DMS79 (cell line): ENCODE data around the gene NUMB.
"Not testable (repeated sequence)": the region's sequence is repeated elsewhere in the genome, so short reads cannot be mapped to it uniquely, and the experiment has no call there.

ENCODE experiments used
- DNase-seq: peaks from one replicate; lab custom pipeline; 2025; lab: John Stamatoyannopoulos, UW

NUMB gene

DNA sequence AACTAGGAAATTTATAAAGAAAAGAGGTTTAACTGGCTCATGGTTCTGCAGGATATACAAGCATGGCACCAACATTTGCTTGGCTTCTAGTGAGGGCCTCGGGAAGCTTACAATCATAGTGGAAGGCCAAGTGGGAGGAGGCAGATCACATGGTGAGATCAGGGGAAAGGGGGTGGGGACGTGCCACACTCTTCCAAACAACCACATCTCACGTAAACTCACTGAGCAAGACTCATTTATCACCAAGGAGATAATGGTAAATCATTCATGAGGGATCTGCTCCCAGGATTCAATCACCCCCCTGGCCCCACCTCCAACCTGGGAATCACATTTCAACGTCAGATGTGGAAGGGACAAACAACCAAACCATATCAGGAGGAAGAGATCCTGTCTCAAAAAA lies 35.8 kb downstream of the NUMB start:
- no peak for DNase-seq

- no peak for DNase-seq
Observed at GRCh38 chr14:73418227-73418626, 40.1 kb downstream of the NUMB start.

- not testable (repeated sequence) for DNase-seq
Observed at GRCh38 chr14:73406248-73406647, 52.1 kb downstream of the NUMB start.

DNA sequence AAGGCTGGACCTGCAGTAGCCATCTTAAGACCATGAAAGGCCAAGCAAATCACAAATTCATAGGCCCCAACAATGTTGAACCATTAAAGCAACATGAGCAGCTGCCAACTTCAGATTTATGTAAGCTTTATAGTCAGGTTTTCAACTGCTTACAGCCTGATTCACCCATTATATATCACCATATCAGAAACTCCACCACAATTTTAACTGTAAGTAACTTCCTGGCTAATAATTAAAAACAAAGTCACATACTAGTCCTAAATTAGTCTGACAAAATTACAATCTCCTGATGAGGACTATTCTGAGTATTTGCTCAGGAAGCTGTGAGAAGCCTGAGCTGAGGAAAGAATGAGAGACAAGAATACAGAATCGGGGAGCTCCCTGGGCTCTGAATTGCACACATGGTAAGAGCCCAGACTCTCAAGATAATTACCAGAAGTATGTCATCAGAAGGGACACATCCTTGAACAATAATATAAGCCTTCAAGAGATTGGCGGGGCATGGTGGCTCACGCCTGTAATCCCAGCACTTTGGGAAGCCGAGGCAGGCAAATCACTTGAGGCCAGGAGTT lies 55.1 kb downstream of the NUMB start:
- DNase-seq, result no peak

DNA sequence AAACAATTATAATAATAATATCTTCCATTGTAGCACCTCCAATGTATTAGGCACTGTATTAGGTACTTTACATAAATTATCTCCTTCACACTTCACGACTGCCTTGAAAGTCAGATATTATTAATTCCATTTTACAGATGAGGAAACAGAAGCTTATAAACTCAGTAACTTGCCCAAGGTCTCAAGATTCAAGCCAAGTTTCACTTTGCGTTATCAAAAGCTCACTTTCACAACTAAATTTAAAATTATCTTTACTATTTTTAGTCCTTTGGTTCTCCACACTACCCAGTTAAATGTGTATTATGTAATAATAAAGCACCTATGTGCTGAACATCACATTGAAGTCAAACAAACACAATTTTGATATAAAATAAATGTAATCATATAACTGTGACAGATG lies 55.8 kb downstream of the NUMB start:
- no peak for DNase-seq

DNA sequence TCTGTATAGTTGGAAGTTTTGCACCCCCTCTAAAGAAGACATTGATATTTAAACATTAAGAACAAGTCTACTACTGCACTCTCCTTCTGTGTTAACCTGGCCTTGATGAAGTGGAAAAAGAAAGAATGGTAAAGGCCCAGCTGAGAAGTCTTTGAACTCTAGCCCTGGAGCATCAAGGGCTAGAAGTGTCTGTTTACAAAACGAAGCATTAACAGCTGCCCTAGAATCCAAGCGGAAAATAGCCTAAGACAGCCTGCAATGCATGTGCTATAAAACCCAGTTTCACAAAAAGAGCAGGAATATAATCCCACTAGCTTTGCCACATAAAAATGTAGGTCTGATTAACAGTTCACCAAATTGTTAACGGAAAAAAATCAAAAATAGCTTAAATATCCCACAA lies 60.5 kb downstream of the NUMB start:
- peak; percentile 32 for DNase-seq

DNA sequence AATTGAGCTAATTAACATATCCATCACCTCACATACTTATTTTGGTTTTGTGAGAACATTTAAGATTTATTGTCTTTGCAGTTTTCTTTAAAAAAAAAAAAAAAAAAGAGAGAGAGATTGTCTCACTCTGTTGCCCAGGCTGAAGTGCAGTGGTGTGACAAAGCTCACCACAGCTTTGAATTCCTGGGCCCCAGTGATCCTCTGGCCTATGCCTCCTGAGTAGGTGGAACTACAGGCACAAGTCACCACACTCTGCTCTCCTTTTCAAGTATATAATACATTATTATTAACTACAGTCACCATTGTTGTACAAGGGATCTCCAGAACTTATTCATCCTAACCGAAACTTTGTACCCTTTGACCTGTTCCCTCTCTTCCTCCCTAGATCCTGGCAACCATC lies 64.0 kb downstream of the NUMB start:
- DNase-seq, result no peak

DNA sequence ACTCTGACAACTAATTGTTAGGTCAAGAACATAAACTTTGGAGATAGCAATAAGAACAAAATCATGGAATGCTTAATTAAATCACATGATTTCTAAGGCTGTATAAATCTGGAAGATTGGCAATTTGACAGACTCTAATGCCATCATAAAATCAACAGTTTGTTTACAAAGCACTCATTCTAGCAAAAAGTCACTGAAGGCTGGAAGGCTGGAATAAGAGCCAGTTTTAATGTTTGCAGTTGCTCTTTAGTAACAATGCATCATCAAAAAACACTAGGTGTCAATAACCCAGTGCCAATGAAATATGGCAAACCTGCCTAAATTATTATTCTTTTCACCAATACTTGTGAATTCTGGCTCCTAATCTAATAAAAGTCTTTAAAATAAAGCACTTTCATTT lies 65.0 kb downstream of the NUMB start:
- peak; percentile 77 for DNase-seq

GRCh38 chr14:73392329-73393257 lies 65.8 kb downstream of the NUMB start:
- DNase-seq, result no peak

GRCh38 chr14:73387860-73388259 lies 70.5 kb downstream of the NUMB start:
- DNase-seq, result not testable (repeated sequence)

GRCh38 chr14:73386342-73386741 lies 72.0 kb downstream of the NUMB start:
- no peak for DNase-seq

GRCh38 chr14:73385021-73385420 lies 73.3 kb downstream of the NUMB start:
- DNase-seq, result not testable (repeated sequence)

GRCh38 chr14:73383356-73383755 lies 75.0 kb downstream of the NUMB start:
- DNase-seq, result no peak

GRCh38 chr14:73381380-73382013 lies 76.8 kb downstream of the NUMB start:
- DNase-seq, result no peak

GRCh38 chr14:73376585-73376984 lies 81.8 kb downstream of the NUMB start:
- no peak for DNase-seq

DNA sequence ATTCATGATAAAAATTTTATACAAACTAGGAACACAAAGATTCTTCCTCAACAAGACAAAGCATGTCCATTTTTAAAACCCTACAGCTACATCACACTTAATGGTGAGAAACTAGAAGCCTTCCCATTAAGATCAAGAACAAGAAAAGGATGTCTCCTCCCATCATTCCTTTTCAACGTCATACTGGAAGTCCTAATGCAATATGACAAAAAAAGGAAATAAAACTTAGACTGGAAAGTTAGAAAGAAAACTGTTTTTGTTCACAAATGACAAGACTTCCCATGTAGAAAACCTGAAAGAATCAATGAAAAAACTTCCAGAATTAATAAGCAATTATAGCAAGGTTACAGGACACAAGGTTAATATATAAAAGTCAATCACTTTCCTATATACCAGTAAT lies 82.5 kb downstream of the NUMB start:
- DNase-seq, result no peak

GRCh38 chr14:73374218-73374617 lies 84.1 kb downstream of the NUMB start:
- no peak for DNase-seq

GRCh38 chr14:73372529-73372928 lies 85.8 kb downstream of the NUMB start:
- no peak for DNase-seq

GRCh38 chr14:73370561-73370960 lies 87.8 kb downstream of the NUMB start:
- no peak for DNase-seq

DNA sequence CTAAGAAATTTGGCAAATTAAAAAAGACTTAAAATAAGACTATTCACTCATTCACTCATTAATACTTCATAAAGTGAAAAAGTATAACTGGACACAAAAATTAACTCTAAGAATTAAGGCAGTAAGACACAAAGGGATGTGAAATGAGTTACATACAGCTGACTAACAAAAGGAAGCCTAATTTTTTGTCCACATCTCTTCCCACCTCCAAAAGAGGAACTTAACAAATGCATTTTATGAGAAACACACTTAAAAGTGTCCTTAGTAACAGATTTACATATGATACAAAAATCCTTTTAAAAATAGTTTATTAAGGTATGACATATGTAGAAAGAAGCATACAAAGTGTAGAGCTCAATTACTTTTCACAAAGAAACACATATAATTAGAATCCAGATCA lies 88.9 kb downstream of the NUMB start:
- DNase-seq, result no peak

DNA sequence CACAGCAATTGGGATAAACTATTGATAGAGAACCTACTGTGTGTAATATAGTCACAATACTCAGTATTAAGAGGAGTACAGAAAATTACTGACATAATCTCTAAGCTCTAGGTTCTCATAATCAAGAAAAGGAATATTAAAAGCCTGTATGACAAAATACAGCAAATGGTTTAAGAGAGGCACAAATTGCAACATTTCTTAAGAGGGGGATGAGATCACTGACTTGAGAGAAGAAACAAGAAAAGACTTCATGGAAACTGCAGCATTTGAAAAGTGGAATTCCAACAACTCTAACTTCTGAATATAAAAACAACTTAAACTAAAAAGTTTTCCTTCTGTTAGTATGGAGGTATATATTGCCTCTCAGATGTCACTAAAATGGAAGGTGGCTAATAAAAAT lies 89.7 kb downstream of the NUMB start:
- no peak for DNase-seq

DNA sequence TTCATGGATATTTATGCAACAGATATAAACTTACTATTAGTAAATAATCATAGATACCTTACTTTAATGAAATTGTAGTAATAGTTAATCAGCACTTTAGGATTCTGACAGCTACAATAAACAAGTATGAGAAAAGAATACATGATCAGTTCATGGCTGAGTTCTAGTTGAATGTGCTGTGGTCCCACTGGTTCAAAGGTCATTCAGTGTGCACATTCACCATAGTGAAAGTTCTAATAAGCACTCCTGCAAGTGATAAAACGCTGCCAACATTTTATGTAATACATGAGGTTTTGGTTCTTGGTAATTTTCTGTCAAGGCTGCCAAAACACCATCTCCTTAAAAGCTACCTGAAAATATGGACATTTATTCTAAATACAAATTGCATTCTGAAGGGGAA lies 92.6 kb downstream of the NUMB start:
- no peak for DNase-seq

DNA sequence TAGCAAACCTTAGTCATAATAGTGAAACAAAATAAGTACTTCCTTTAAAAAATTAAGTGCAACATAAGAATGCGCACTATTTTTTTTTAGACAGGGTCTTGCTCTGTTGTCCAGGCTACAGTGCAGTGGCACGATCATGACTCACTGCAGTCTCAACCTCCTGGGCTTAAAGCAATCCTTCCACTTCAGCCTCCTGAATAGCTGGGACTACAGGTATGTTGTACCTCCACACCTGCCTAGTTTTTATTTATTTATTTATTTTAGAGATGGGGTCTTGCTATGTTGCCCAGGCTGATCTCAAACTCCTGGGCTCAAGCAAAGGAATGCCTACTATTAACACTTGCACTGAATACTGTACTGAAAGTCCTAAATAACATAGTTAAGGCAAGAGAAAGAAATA lies 93.8 kb downstream of the NUMB start:
- DNase-seq, result no peak
